Gastroesophageal sphincter (tissue), 4 donors: ENCODE measurements around the gene IFNA1. TPM values are rescaled to one million over a fixed set of nuclear protein-coding genes. Genes with fewer than 3 reads are reported as not detected.

ENCODE experiments used
- ATAC-seq: fragments of 150-250 bp; one replicate; pipeline ENCODE4 v1.9.1; 2016; ENCODE audit warnings: mild to moderate bottlenecking, moderate library complexity
- H3K27ac ChIP-seq, 4 donors: fragments of 200-600 bp; sonication (generic) in 3 of 4; 1 replicate in 3 of 4; 2 replicates in 1 of 4; pipeline ENCODE4 v1.5.1; 2016 to 2019
- H3K27me3 ChIP-seq: fragments of 200-600 bp; sonication (generic); one replicate; pipeline ENCODE4 v1.5.1; 2019
- H3K36me3 ChIP-seq, 2 donors: fragments of 200-600 bp; sonication (generic); one replicate each; pipeline ENCODE4 v1.5.1; 2019; ENCODE audit warnings: control low read depth in 1 of 2
- H3K4me1 ChIP-seq, 3 donors: fragments of 200-600 bp; sonication (generic); 1 replicate in 2 of 3; 2 replicates in 1 of 3; pipeline ENCODE4 v1.5.1; 2016 to 2019; ENCODE audit warnings: control low read depth in 2 of 3
- H3K4me3 ChIP-seq, 2 donors: fragments of 200-600 bp; sonication (generic); one replicate each; pipeline ENCODE4 v1.5.1; 2019; ENCODE audit warnings: mild to moderate bottlenecking in 1 of 2, moderate library complexity in 1 of 2
- H3K9me3 ChIP-seq, 3 donors: fragments of 200-600 bp; sonication (generic); one replicate each; pipeline ENCODE4 v1.5.1; 2017 to 2019; ENCODE audit warnings: control low read depth in 2 of 3
- CTCF ChIP-seq, 4 experiments: fragments of 200-600 bp in 2 of 4; fragments of 450-650 bp in 2 of 4; sonication (generic) in 1 of 4; IDR thresholded peaks; one replicate each; pipeline ENCODE4 v1.5.1; 2017 to 2019; ENCODE audit warnings: antibody characterized with exemption in 4 of 4, mild to moderate bottlenecking in 2 of 4, moderate library complexity in 2 of 4
- EP300 ChIP-seq: sonication (generic); formaldehyde crosslinking; IDR thresholded peaks from one replicate; pipeline ENCODE4 v1.6.1; 2017; ENCODE audit warnings: antibody characterized with exemption, mild to moderate bottlenecking
- POLR2A ChIP-seq, 2 donors: fragments of 450-650 bp; IDR thresholded peaks; one replicate each; pipeline ENCODE4 v1.6.1; 2017; ENCODE audit warnings: antibody characterized with exemption in 2 of 2, mild to moderate bottlenecking in 2 of 2, moderate library complexity in 1 of 2
- POLR2AphosphoS5 ChIP-seq: sonication (generic); formaldehyde crosslinking; IDR thresholded peaks from one replicate; pipeline ENCODE4 v1.6.1; 2017; ENCODE audit warnings: antibody characterized with exemption
- WGBS, 2 donors: methylation state at CpG; one replicate each; pipeline ENCODE4 v1.1.5; 2018; ENCODE audit warnings: low coverage in 1 of 2; 5-methylcytosine and 5-hydroxymethylcytosine counted together
- total RNA-seq, 4 donors: library from RNA; depleted of rRNA; stranded (reverse); fragments of >200 nt; gene quantifications; one replicate each; pipeline ENCODE4 v1.1.0, GENCODE V29; 2016

IFNA1 gene
- total RNA-seq, 4 donors from 2014 or later, result not detected

GRCh38 chr9:21413151-21413550 is 27.1 kb upstream of the IFNA1 start:
- Histone ChIP-seq H3K4me3 (no peak overlapping the region), H3K36me3 (no peaks in the 10 kb centered on the region), H3K27me3 (peaks cover 6% of the 10 kb centered on the region), H3K4me1 (no peaks in the 10 kb centered on the region), H3K27ac (no peak overlapping the region), H3K9me3 (no peaks in the 10 kb centered on the region)
- WGBS, 2 donors, result 64% methylated on average over 4 of the region's 4 CpGs; no CpG with 5 or more reads in 1 of the 2 donors
- ATAC-seq, result no peak
- TF ChIP-seq POLR2A (IDR thresholded peaks at IDR 0.05) (no peak), POLR2AphosphoS5 (no peak), EP300 (no peak), CTCF (IDR thresholded peaks at IDR 0.05) (no peak)

- no peaks in the 10 kb centered on the region for H3K36me3 ChIP-seq
- no peak overlapping the region for H3K27ac ChIP-seq
- TF ChIP-seq CTCF (IDR thresholded peaks at IDR 0.05), result no peak
- TF ChIP-seq POLR2A (IDR thresholded peaks at IDR 0.05), result no peak
- TF ChIP-seq POLR2AphosphoS5, result no peak
- no peak for TF ChIP-seq EP300
- H3K27me3 ChIP-seq, result peaks cover 6% of the 10 kb centered on the region
- no peaks in the 10 kb centered on the region for H3K9me3 ChIP-seq
- H3K4me1 ChIP-seq, result no peaks in the 10 kb centered on the region
- H3K4me3 ChIP-seq, result no peak overlapping the region
- ATAC-seq, result no peak
- 49 to 54% methylated on average over 4 to 5 of the region's 5 CpGs for WGBS, 2 donors
Measured at GRCh38 chr9:21413624-21414023, 26.6 kb upstream of the IFNA1 start.

GRCh38 chr9:21414220-21414940 is 25.9 kb upstream of the IFNA1 start:
- H3K27ac ChIP-seq, result no peak overlapping the region
- H3K4me1 ChIP-seq, result no peaks in the 10 kb centered on the region
- WGBS, 2 donors, result 94 to 95% methylated on average over 2 of the region's 2 CpGs
- no peak overlapping the region for H3K4me3 ChIP-seq
- no peak for TF ChIP-seq CTCF (IDR thresholded peaks at IDR 0.05)
- no peak for TF ChIP-seq POLR2A (IDR thresholded peaks at IDR 0.05)
- TF ChIP-seq POLR2AphosphoS5, result no peak
- no peak for TF ChIP-seq EP300
- no peak for ATAC-seq
- no peaks in the 10 kb centered on the region for H3K9me3 ChIP-seq
- no peaks in the 10 kb centered on the region for H3K36me3 ChIP-seq
- no peaks in the 10 kb centered on the region for H3K27me3 ChIP-seq

GRCh38 chr9:21415493-21416267 is 24.6 kb upstream of the IFNA1 start:
- ATAC-seq, result no peak
- Histone ChIP-seq H3K36me3 (no peaks in the 10 kb centered on the region), H3K27me3 (no peaks in the 10 kb centered on the region), H3K27ac (no peak overlapping the region), H3K4me1 (no peaks in the 10 kb centered on the region), H3K4me3 (no peak overlapping the region), H3K9me3 (no peaks in the 10 kb centered on the region)
- WGBS, 2 donors, result 67 to 79% methylated on average over 5 of the region's 5 CpGs
- TF ChIP-seq CTCF (IDR thresholded peaks at IDR 0.05) (no peak), POLR2AphosphoS5 (no peak), POLR2A (IDR thresholded peaks at IDR 0.05) (no peak), EP300 (no peak)
